ENCODE measurements around the gene SLC1A2.

SLC1A2 gene

DNA sequence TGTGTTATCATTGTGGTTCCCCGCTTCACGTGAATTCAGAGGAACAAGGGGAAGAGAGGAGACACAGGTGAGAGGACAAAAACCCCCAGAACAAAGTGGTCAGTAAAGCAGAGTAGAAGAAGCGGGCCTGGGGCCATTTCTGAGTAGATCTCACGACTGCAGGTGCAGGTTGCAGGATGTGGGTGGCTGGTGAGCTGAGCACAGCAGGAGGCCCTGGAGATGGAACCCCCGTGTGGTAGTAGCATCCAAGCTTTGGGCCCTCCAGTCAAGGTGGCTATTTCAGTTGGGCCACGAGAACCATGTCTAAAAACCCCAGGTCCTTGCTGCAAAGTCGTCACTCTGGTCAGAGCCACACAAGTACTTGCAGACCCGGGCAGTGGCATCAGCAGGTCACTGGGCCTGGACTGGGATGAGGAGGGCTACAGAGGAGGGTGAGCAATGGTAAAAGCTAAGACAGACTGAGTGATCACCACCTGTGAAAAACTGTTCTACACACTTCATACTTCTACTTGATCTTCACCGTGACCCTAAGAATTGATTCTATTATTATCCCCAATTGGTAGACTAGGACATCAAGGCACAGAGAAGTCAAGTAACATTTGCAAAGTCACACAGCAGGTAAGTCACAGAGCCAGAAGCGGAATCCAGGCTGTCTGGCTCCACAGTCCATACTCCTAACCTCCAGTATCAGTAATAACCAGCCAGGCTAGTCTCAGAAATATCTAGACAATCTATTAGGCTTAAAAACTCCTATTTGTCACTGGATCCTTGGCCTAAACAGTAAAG, 43.8 kb downstream of the SLC1A2 start:
- no peak for DNase-seq

DNA sequence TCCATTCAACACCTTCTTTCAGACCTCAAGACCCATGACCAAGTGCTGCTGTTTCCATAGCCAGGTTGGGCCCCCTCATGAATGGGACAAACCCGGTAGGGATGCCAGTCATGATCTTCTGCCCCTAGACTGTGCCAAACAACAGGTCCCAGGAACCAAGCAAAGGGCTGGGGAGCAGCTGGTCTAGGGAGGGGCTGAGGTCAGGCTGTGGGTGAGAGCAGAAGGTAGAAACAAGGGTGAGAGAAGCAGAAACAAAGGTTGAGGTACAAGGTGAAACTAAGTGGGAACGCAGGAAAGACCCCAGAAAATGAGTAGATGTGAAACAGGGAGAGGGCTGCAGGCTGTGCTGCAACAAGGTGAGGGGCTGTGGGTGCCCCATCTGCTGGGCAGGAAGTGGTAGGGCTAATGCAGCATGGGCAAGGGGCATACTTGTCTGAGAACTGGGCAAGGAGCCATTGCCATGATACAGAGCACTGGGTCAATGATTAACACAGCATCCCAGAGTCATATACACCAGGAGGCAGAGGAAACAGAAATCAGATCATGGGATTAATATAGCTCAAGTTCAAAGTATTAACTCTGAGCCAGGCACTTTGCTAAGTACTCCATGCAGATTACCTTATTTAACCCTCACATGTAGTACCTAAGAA, 45.9 kb downstream of the SLC1A2 start:
- no peak for DNase-seq

DNA sequence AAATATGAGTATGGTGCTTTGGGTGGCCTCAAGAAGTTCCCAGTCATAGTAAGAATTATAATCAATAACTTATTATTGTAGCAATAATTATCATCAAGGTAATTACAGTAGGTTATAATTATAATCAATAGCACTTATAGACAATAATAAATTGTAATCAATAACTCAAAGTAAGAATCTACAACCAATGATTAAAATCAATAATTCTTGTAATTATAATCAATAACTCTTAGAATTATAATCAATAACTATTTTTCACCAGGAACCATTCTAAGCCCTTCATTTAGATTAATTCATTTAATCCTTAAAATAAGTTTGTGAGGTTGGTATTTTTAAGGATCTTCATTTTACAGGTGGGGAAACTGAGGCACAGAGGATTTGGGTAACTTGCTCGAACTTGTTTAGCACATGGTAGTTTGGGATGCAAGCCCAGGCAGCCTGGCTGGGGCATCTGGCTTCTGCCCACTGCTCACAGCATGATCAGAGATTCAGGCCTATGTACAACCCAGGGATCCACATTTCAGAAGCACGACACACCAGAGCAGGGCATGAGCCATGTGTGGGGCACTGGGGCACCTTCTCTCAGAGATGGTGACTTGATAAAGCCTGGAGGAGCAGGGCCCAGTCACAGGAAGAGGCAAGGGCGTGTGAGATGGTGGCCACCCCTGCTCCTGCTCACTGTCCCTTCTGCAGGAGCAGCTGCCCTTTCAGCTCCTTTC, 46.6 kb downstream of the SLC1A2 start:
- no peak for DNase-seq

DNA sequence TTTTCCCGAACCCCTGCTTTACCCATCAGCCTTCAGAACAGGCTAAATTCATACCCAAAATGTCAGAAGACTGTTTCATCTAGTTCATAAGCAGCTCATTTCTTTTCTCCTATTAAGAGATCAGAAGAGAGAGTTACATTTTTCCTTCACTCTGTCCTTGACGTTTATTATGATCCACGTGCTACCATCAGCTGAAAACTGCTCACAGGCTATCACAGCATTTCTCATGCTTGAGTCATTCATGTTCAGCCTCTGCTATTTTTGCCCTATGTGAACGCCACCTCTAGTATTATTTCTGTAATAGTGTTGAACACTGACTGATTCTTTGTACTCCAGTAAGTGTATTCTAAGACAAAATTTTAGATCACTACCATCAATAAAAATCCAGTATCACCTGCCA, 51.9 kb downstream of the SLC1A2 start:
- DNase-seq: no peak

DNA sequence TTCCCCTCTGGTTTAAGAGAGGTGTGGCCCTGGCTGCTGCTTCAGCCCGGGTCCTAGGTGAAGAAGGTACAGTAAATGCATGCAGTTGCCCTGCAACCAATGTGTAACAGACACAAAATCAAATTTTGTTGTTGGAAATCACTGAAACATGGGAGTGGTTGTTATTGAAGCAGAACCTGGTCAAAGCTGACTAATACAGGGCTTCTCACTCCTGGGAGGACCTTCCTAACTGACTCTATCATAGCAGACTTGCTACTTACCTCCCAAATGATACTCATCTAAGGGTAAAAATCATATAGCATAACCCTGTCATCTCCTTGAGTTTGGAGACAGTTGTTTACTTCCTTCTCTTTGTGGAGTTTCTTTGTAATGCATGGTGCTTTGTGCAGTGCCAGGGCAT, 52.6 kb downstream of the SLC1A2 start:
- no peak for DNase-seq

DNA sequence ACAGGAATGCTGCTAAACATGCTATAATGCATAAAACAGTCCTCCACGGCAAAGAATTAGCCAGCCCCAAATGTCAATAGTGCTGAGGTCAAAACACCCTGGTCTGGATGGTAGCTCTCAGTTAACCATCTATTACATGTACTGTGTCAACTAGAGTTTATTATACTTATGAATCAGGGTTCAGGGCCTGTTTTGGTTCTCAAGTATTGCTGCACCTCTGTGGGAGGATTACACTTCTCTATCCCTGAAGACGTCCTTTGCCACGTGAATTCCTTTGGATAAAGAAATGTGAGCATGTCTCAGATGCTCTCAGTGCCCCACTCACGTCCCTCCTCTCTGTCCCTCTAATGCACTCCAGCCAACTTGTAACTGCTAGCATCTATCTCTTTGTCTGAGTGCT, 53.4 kb downstream of the SLC1A2 start:
- DNase-seq: no peak

DNA sequence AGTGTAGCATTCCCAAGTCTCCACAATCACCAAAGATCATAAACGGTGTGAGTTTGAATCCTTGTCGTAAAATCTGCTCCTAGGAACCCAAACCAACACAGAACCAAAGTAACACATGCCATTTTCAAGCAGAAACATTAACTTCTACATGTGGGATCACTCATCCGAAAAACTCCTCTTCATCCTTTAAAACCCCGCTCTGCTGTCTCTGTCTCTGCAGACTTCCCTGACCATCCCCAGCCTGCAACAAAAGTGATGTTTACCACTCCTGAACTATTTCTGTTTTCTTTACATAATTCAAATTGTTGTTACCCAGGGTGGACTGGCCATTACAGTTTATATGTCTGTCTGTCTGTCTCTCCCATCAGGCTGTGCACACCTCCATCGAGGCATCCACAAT, 54.0 kb downstream of the SLC1A2 start:
- DNase-seq: no peak

DNA sequence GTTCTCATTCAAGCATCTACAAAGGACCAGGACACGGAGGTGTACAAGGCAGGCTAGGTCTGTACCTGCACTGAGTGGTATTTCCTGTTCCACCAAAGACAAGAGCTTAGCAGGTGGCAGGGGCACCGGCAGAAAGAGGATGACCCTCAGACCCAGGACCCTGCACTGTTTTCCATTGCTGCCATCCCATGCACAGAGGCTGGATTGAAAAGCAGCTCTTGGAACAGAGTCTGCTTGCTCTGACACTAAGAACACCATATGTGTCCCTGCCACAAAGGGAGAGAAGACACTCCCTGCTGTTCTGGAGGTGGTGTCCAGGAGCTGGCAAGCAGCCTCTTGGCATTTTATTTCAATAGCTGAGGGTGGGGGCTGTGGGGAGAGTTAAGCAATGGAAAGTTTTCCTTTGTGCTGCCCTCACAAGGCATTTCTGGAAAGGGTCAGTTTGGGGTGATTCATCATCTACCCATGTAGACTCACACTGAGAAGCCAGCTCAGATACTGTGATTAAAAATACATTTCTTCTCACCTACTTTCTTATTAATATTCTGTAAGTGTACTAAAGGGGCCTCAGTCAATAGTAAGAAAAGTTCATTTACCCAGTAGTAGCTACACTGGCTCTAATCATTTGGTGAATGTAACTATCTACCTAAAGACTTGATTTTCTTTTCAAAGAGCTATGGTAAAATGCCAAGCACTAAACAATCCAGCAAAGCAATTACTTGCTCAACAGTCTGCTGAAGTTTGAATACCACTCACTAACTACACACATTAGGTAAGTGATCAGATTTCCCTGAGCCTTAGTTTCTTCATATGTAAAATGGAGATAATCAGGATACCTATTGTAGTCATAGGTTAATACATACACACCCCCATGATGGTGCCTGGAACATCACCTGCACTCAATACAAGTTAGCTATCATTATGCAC, 55.2 kb downstream of the SLC1A2 start:
- DNase-seq: no peak

DNA sequence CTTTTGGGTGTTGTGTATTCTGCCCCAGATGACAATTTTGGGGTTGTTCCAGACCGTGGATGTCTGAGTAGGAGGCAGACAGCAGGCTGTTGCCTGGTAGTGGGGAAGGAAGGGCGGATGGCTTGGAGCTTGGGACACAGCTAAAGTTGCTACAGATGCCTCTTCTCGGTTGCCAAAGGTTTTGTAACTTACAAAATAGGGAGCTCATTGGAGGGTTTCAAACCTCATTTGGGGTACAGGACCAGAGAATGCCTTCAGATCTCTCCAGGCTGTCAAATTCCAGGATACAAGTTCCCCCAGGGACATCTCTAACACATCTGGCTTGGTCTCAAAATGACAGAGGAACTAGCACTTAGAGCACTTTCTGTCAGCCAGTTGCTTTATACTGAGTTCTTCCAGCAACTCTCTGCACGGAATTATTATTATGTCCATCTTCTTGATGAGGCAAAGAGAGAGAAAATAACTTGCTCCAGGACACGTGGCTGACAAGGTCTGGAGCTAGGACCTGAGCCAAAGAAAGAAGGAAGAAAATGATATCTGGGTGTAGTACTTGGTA, 56.0 kb downstream of the SLC1A2 start:
- DNase-seq: no peak

DNA sequence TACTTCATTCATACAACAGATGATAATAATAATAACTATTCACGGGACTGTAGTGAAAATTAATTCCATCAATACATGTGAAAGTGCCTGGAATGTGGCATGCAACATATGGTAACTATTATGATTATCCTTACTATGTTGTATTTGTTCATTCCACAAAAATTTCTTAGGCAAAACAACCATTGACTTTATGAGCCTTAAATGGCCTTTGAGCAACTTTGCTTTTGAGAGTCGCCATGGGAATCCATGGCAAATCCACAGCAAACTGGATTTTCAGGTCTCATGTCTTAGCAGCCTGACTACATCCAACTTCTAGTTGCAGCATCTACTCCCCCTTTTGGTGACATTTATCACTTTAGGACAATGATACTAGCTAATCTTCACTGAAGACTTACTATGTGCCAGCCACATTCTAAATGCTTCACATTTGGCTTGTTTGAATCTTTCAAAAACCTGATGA, 56.8 kb downstream of the SLC1A2 start:
- DNase-seq: no peak

DNA sequence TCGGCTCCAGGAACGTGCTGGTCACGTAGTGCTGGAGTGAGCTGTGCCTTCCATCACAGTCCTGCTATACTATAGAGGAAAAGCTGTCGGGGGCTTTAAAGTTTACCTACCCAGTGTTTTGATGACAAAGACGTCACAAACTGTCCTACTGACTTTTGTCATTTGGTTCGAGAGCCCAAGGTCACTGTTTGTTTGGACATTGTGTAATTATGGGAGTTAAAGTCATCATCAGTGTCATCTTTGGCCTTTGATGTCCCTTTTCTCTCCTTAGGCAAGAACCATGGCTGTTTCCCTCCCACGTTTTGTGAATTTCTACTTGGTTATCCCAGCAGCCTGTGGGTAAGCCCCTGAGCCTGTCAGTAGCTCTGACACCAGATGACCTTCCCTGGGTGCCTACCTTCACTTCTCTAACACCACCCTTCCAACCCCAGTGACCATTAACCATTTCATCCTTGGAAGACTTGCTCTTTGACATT, 59.3 kb downstream of the SLC1A2 start:
- DNase-seq: no peak

DNA sequence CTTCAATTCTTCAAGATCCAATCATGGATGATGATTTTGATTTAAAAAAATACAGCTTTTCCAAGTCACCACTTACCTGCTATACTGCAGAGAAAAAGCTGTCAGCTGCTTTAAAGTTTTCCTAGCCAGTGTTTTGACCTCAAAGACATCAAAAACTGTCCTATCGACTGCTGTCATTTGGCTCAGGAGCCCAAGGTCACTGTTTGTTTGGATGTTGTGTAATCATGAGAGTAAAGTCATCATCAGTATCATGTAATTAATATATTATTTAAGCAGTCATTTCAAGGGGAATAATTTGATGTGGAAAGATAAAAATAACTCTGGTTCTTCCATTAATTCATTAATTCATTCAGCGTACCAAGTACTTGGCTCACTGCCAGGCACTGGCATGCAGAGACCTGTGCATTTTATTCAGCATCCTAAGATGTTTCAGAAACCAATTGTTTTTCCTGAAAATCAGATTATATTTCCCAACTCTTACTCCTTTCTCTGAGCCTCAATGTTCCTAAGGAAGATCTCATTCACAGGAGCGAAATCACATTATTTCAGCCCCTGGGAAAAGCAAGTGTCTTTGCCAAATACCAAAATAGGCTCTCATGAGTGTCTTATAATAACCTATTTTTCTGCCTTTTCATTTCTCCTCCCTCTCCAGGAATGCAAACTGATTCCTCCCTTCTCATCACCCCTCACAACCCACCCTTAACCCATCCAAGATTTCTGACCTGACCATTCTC, 59.9 kb downstream of the SLC1A2 start:
- DNase-seq: no peak

DNA sequence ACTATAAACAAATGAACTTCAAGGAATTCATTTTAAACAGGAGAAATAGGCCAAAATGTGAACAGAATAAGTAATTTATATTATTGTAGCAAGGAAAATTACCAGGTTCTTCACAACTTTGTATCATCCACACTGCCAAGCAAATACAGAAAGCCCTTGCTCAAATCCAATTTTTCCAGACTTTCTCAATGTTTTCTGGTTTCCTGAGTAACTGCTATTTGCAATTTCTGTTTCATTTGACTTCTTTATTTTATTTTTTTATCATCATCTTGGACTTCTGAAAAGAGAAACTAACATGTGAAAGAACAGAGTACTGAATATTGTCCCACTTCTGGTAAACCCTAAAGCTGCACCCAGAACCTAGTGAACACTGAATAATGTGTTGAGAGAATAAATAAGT, 61.0 kb downstream of the SLC1A2 start:
- no peak for DNase-seq

DNA sequence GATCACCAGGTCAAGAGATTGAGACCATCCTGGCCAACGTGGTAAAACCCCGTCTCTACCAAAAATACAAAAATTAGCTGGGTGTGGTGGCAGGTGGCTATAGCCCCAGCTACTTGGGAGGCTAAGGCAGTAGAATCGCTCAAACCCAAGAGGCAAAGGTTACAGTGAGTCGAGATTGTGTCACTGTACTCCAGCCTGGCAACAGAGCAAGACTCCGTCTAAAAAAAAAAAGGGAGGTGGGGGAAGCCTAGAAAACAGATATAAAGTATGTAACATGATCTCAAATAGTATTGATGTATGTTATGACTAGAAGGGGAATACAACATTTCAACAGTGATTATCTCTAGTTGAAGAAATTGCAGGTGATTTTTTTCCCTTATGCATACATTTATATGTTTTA, 61.4 kb downstream of the SLC1A2 start:
- no peak for DNase-seq

DNA sequence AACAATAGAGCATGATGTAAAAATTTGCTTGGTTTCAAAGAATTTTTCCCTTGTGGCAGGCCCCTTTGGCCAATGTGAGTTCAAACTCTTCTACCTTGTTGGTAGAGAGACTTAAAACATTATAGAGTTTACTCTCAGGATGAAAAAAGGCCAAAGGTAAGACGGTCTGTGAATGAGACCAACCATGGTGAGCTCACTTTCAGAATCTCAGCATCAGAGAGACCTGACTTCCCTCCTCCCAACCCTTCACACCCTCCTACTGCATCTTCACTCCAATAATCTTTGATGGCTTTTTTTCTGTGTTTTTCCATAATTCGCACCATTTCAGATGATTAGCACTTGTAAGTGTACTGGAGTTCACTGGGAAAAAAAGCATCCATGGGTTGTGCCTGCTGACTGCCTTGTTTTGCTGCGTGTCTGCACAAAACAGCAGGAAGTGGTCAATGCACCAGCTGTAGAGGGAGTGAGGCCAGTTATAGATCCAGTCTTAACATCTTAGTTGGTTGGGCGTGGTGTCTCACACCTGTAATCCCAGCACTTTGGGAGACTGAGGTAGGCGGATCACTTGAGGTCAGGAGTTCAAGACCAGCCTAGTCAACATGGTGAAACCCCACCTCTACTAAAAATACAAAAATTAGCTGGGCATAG, 64.1 kb downstream of the SLC1A2 start:
- no peak for DNase-seq

DNA sequence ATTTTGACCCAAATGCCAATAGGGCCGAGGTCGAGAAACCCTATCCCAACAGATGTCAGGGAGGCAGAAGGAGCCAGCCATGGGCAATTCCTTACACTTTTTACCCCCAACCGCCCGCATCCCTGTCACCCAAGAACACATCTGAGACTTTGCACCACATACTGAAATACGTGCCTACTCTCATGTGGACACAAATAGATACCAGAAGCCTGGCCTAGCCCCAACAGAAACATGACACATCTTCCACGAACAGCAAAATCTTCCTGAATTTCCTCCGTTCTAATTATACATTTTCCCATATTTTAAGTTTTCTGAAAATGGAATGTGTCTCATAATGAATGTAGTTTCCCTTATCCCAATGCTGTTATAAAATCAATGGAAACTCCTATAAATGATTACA, 64.7 kb downstream of the SLC1A2 start:
- no peak for DNase-seq

DNA sequence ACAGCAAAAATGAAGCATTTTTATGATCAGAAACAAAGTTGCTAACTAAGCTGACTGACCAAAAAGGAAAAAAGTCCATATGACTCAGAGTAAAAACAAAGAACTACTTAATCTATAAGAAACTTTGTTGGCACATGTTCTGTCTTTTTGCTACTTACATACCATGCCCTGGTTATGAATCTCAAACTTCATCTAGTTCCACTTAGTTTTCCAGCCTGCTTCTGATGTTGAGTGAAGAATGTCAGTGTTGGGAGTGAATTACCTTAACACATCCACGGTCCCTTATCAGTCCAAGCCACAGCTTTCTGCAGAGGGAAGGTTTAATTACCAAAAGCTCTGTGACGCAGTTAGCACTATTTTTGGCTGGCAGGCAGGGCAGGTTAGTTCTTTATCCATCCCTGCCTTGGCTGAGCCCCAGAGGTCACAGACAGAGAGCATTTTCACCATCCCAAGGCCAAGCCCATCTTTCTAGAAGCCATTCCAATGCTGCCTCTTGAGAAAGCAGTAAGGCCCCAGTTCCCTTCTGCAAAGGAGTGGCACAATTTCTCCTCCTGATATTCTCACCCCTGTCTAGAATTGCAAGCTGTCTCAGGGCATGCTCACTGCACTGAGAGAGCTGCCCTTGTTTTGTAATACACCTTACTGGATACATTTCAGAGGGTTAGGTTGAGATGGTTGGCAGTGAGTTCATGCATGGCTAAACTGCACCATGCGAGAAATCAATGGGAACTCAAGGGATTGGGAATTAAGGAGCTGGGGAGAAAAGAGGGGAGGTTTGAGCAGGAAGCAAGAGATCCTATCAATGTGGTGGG, 67.1 kb downstream of the SLC1A2 start:
- no peak for DNase-seq

DNA sequence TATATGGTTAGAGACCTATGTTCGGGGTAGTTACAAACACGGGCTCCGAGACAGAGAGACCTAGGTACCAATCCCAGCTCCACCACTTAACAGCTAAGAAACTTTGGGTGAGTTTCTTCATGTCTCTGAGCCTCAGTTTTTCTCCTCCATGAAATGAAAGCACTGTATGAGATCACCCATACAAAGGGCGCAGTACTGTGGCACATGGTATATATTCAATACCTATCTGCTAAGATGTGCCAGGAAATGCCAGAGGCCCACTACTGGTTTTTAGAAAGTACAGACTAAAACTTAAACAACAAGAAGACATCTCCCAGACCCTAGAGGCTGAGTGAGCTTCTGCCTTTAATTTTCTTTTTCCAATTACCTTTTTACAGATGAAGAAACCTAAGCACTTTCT, 69.5 kb downstream of the SLC1A2 start:
- DNase-seq: no peak

DNA sequence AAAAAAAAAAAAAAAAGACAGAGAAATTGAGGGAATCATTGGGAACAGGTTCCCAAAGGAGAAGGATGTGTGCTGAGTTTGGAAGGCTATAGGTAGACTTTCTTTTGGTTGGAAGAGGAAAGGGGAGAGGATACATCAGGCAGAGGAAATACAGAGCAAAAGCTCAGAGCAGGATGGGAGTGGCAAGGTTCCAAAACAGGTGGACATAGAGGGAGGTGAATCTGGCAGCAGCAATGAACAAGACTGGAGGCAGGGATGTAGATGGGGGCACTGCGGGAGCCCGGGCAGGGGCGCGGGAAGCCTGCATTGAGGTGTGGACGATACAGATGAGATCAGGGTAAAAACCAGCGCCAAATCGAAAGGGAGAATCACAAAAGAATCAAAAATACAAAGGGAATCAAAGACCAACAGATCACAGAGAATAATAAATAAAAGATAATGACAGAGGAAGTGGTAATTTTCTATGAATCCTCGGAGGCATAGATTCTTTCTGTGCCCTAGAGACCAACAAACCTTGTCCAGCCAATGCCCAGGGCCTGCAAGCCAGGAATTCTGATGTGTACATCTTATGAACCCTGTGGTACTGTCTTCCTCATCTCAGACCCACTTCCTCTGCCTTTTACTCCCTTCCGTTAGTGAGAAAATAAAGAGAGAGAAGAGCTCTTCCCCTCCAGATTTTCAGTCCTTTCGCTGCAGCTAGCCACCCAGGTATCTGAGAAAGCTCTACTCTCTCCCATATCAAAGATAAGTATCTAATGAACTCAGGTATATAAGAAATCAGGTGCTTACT, 70.3 kb downstream of the SLC1A2 start:
- DNase-seq: no peak
